Smooth muscle cell (in vitro differentiated cells): Measurements from ENCODE around the gene ADPRHL1. TPM values are rescaled to one million over a fixed set of nuclear protein-coding genes. Genes with fewer than 3 reads are reported as not detected.

Experiments
- DNase-seq: peaks from one replicate; lab custom pipeline; 2025; ENCODE audit not compliant: unreplicated experiment; lab: John Stamatoyannopoulos, UW
- H2AFZ ChIP-seq: fragments of 200-600 bp; sonication (generic); 2 replicates; pipeline ENCODE4 v1.6.0; 2016; ENCODE audit warnings: antibody characterized with exemption, low read depth, mild to moderate bottlenecking
- H3F3A ChIP-seq: fragments of 200-600 bp; sonication (generic); 2 replicates; pipeline ENCODE4 v1.6.0; 2017; ENCODE audit warnings: antibody characterized with exemption, low read depth
- H3K27ac ChIP-seq: fragments of 200-600 bp; sonication (generic); 2 replicates; pipeline ENCODE4 v1.5.1; 2016; ENCODE audit warnings: low read depth, mild to moderate bottlenecking
- H3K27me3 ChIP-seq: fragments of 200-600 bp; sonication (generic); 2 replicates; pipeline ENCODE4 v1.6.1; 2016; ENCODE audit warnings: low read depth, mild to moderate bottlenecking
- H3K36me3 ChIP-seq: fragments of 200-600 bp; sonication (generic); 2 replicates; pipeline ENCODE4 v1.5.1; 2016; ENCODE audit warnings: low read depth
- H3K4me1 ChIP-seq: fragments of 200-600 bp; sonication (generic); 2 replicates; pipeline ENCODE4 v1.5.1; 2016; ENCODE audit warnings: low read depth
- H3K4me2 ChIP-seq: fragments of 200-600 bp; sonication (generic); 2 replicates; pipeline ENCODE4 v1.6.0; 2016; ENCODE audit warnings: mild to moderate bottlenecking
- H3K4me3 ChIP-seq: fragments of 200-600 bp; sonication (generic); 2 replicates; pipeline ENCODE4 v1.5.1; 2016; ENCODE audit warnings: mild to moderate bottlenecking
- H3K79me2 ChIP-seq: fragments of 200-600 bp; sonication (generic); 2 replicates; pipeline ENCODE4 v1.6.0; 2016; ENCODE audit warnings: low read depth, mild to moderate bottlenecking
- H3K9ac ChIP-seq: fragments of 200-600 bp; sonication (generic); 2 replicates; pipeline ENCODE4 v1.6.0; 2016; ENCODE audit warnings: low read depth
- H3K9me3 ChIP-seq: fragments of 200-600 bp; sonication (generic); replicated peaks from 2 replicates; pipeline ENCODE4 v1.5.1; 2016; ENCODE audit warnings: low read depth
- H4K20me1 ChIP-seq: fragments of 200-600 bp; sonication (generic); 2 replicates; pipeline ENCODE4 v1.6.0; 2016; ENCODE audit warnings: low read depth
- CTCF ChIP-seq: fragments of 200-600 bp; sonication (generic); IDR thresholded peaks from 2 replicates; pipeline ENCODE4 v1.5.1; 2017; ENCODE audit warnings: borderline replicate concordance, mild to moderate bottlenecking, antibody characterized with exemption; ENCODE audit not compliant: insufficient read depth, poor library complexity, severe bottlenecking
- WGBS: methylation state at CpG from one replicate; pipeline ENCODE4 v1.1.7; 2016; ENCODE audit warnings: low lambda C conversion rate; 5-methylcytosine and 5-hydroxymethylcytosine counted together
- polyA plus RNA-seq: library from polyadenylated mRNA; unstranded; fragments of >200 nt; fragmentation: Nextera tagmentation; extraction: Ambion mirVana; gene quantifications from 2 replicates; pipeline ENCODE4 v1.2.1, GENCODE V29; 2016
- total RNA-seq: library from RNA; depleted of rRNA; stranded (reverse); fragments of >200 nt; gene quantifications from 2 replicates; pipeline ENCODE4 v1.2.3, GENCODE V29; 2014

ADPRHL1 gene
- total and polyA plus RNA-seq, 2 experiments from 2014 or later = 0.18 to 1.2 TPM

DNA sequence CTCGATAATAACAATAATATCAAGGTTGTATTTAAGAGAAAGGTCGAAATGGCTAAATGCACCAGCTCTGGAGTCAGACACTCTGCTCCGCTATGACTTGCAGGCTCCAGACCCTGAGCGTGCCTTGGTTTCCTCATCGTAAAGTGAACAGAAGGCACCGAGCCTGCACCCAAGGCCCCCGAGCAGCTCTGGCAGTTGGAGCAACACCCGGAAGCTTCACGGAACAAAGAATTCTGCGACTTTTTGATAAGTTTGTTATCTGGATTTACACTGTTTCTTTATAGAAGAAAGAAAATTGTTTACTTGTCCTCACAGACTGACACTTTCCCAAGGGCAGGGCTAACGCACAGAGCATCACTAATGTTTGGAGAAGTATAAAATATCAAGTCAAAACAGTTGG is 93.7 kb downstream of the ADPRHL1 start:
- H3K79me2 ChIP-seq = no peaks in the 10 kb centered on the region
- H3K36me3 ChIP-seq = no peaks in the 10 kb centered on the region
- no peaks in the 10 kb centered on the region for H3K9me3 ChIP-seq
- no peak for TF ChIP-seq CTCF
- no peak overlapping the region for H3K27ac ChIP-seq
- no peak for DNase-seq
- no peak overlapping the region for H3K4me3 ChIP-seq
- H4K20me1 ChIP-seq = no peaks in the 10 kb centered on the region
- no peaks in the 10 kb centered on the region for H3K27me3 ChIP-seq
- H2AFZ ChIP-seq = no peak overlapping the region
- WGBS = 89% methylated on average over 11 of the region's 11 CpGs
- no peaks in the 10 kb centered on the region for H3F3A ChIP-seq
- no peaks in the 10 kb centered on the region for H3K4me1 ChIP-seq
- H3K9ac ChIP-seq = no peak overlapping the region
- no peak overlapping the region for H3K4me2 ChIP-seq

DNA sequence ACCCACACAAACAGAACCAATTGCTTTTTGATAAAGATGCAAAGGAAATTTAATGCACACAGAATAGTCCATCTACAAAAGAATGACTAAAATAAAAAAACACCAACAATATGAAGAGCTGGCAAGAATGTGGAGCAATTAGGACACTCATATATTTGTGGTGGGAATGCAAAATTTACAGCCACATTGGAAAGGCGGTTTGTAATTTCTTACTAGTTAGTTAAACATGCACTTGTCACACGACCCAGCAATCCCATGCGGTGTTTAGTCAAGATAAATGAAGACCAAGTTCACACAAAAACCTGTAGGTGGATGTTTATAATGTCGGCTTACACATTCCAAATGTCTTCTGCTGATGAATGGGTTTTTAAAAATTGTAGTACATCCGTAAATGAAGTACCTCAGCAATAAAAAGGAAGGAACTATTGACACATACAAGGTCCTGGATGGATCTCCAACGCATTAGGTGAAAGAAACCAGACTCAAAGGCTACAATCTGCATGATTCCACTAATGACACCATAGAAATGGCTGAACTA is 94.6 kb downstream of the ADPRHL1 start:
- no peak overlapping the region for H3K9ac ChIP-seq
- no peak overlapping the region for H3K4me3 ChIP-seq
- H3K79me2 ChIP-seq = no peaks in the 10 kb centered on the region
- no peak for DNase-seq
- H3K4me2 ChIP-seq = no peak overlapping the region
- no peaks in the 10 kb centered on the region for H3K36me3 ChIP-seq
- H3F3A ChIP-seq = no peaks in the 10 kb centered on the region
- TF ChIP-seq CTCF = no peak
- no peaks in the 10 kb centered on the region for H4K20me1 ChIP-seq
- WGBS = 76% methylated on average over 6 of the region's 6 CpGs
- no peak overlapping the region for H2AFZ ChIP-seq
- H3K27ac ChIP-seq = no peak overlapping the region
- no peaks in the 10 kb centered on the region for H3K4me1 ChIP-seq
- H3K9me3 ChIP-seq = no peaks in the 10 kb centered on the region
- no peaks in the 10 kb centered on the region for H3K27me3 ChIP-seq

DNA sequence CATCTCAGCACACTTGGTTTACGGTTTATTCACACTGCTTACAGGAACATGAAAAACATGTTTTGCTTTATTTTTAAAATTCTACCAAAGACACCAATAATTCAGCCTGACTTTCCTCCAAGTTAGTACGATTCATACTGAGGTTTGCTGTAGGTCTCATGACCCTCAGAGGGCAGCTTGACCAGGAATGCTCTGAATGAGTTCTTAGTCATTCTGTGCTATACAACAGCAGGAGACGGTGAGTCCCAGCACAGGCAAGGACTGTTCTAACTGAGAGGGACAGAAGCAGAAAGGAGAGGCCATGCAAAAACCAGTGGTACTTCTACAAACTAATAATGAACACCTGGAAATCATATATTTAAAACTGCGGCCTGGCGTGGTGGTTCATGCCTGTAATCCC is 95.8 kb downstream of the ADPRHL1 start:
- 85% methylated on average over 5 of the region's 5 CpGs for WGBS
- H3K9ac ChIP-seq = no peak overlapping the region
- TF ChIP-seq CTCF = no peak
- H3K27me3 ChIP-seq = no peaks in the 10 kb centered on the region
- no peak overlapping the region for H3K4me2 ChIP-seq
- no peak for DNase-seq
- H3F3A ChIP-seq = no peaks in the 10 kb centered on the region
- H4K20me1 ChIP-seq = no peaks in the 10 kb centered on the region
- H3K27ac ChIP-seq = no peak overlapping the region
- H3K79me2 ChIP-seq = no peaks in the 10 kb centered on the region
- H2AFZ ChIP-seq = no peak overlapping the region
- no peaks in the 10 kb centered on the region for H3K9me3 ChIP-seq
- no peaks in the 10 kb centered on the region for H3K36me3 ChIP-seq
- no peak overlapping the region for H3K4me3 ChIP-seq
- no peaks in the 10 kb centered on the region for H3K4me1 ChIP-seq

- H3K9ac ChIP-seq = no peak overlapping the region
- no peaks in the 10 kb centered on the region for H3K9me3 ChIP-seq
- H3K4me2 ChIP-seq = no peak overlapping the region
- H3K4me3 ChIP-seq = no peak overlapping the region
- H4K20me1 ChIP-seq = no peaks in the 10 kb centered on the region
- no peaks in the 10 kb centered on the region for H3K4me1 ChIP-seq
- no peak for DNase-seq
- TF ChIP-seq CTCF = no peak
- no peaks in the 10 kb centered on the region for H3K36me3 ChIP-seq
- H3K27ac ChIP-seq = no peak overlapping the region
- no peaks in the 10 kb centered on the region for H3F3A ChIP-seq
- no peak overlapping the region for H2AFZ ChIP-seq
- no peaks in the 10 kb centered on the region for H3K27me3 ChIP-seq
- WGBS = 62% methylated on average over 3 of the region's 4 CpGs
- H3K79me2 ChIP-seq = no peaks in the 10 kb centered on the region
Observed at GRCh38 chr13:113356596-113356995, 96.7 kb downstream of the ADPRHL1 start.
